HT1080 (cell line): ENCODE measurements around the gene STK32C. TPM values are rescaled to one million over a fixed set of nuclear protein-coding genes. Genes with fewer than 3 reads are reported as not detected.
"Not testable (repeated sequence)": the region's sequence is repeated elsewhere in the genome, so short reads cannot be mapped to it uniquely, and the experiment has no call there.

Experiments used
- DNase-seq: peaks from one replicate; pipeline ENCODE4 v3.0.0-alpha.2; 2015; ENCODE audit warnings: low read depth
- total RNA-seq: library from RNA; depleted of rRNA; stranded (reverse); fragments of >200 nt; shearing (Covaris generic); gene quantifications from 2 replicates; pipeline ENCODE4 v1.2.3, GENCODE V29; 2014

STK32C gene
- total RNA-seq, 1 experiment from 2014 or later, result 11.5 TPM

DNA sequence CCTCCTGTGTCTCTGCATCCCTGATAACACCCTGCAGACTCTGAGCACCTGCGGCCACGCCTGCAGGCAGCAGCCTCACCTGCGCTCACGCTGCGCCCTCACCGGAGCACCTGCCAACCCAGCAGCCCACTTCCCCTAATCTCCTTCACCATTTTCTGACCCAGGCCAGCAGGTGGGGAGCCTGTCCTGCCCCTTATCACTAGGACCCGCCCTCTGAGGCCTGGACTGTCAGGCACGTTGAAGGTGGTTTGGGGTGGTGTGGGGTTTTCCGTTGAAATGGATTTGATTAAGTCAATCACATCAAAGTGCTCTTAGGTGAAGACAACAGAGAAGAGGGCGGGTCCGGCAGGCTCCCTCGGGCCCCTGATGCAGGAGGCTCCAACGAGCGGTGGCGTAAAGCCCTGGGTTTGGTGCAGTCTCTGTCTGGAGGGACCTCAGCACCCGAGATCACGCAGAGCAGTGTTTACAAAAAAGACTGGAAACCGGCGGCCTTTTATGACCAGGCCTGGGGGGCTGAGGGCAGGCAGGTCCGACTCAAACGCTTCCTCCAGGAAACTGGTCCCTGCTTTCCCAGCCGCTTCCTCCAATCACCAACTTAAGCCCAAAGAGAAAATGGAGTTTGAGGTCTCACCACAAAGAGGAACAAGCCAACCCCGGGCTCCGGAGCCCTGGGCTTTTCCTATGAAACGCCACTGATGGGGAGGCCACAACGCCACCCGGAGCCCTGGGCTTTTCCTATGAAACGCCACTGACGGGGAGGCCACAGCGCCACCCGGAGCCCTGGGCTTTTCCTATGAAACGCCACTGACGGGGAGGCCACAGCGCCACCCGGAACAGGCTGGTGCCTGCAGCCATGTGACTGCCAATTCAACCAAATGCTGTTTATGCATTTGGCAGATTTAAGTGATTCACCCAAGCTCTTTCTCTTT, 75.5 kb downstream of the STK32C start:
- DNase-seq, result no peak

DNA sequence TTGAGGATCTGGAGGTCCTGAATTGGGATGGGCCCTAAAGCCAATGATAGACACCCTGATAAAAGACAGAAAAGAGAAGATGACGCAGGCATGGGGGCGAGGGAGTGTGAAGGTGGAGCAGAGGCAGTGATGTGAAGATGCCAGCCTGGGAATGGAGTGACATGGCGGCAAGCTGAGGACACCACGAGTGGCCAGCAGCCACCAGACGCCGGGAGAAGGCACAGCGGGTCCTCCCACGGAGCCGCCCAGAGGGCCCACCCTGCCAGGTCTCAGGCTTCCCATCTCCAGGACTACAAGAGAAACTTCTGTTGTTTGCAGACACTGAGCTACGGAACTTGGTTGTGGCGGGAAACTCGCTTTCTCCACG, 76.1 kb downstream of the STK32C start:
- DNase-seq, result no peak

DNA sequence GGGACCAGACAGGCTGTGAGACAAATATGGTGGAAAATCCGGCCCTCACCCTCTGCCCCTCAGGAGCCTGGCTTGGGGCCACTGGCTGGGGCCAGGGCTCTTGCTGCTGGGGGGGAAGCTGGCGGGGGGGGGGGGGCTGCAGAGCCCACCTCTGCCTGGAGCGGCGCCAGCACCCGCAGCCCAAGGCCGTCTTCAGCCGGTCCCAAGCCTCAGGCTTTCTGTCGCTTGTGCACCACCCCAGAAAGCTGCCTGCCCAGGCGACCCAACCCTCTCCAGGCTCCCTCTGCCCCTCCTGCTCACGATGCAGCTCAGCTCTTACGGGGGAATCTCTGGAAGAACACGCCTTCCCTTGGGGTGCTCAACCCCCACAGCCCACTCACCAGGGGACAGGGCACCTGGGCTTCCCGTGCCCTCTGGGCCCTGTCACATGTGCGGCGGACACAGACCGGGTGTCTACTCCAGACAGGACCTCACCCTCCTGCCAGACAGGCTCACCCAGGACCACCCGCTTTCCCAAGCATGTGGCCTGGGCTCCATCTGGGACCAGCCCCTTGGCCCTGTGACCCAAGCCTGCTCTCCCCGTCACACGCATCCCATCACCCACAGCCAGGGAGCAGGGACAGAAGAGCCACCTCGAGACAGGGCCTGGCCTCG, 77.1 kb downstream of the STK32C start:
- DNase-seq, result no peak

DNA sequence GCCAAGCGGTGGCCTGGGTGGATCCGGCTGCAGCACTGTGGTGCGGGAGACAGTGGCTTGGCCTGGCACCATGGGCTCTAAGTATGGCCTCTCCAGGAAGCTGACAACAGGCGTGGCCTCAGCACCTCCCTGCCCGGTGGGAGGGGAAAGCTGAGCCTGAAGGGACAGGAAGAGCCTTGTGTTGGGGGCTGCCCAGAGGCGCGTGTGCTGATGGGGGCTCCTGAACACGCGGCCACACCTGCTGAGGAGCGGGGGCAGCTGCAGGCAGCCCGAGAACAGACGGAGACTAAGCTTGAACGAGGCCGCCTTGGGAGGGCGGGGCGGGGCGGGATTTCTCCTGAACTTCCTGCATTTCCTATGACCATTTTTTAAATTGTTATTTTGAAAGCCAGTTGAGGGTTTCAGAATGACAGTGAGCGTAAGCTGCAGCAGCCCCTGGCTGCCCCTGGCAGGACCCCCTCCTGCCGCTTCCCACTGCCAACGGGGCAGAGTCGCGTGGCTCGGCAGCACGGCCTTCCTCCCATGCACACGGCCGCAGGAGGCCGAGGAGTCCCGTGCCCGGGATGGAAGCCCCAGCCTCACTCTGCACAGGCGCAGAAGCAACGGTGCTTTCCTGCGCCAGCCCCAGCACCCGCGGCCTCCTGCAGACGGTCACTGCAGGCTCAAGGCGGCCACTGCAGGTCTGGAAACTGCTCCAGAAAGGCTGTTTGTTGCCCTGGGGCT, 77.8 kb downstream of the STK32C start:
- DNase-seq, result no peak

DNA sequence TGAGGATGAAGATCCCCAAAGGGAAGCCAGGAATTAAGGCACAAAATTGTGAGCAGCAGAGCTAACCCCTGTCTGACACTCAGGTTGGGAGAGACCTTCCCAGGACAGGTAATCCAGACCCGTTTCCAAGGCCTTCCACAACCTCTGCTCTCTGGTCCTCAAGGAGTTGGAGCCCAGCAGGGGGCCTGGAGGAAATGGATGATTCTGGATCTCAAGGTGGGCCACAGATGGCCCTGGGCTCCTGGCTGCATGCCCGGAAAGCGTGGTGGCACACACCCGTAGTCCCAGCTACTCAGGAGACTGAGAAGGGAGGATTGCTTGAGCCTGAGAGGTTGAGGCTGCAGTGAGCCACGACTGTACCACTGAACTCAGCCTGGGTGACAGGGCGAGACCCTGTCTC, 78.7 kb downstream of the STK32C start:
- DNase-seq, result no peak

DNA sequence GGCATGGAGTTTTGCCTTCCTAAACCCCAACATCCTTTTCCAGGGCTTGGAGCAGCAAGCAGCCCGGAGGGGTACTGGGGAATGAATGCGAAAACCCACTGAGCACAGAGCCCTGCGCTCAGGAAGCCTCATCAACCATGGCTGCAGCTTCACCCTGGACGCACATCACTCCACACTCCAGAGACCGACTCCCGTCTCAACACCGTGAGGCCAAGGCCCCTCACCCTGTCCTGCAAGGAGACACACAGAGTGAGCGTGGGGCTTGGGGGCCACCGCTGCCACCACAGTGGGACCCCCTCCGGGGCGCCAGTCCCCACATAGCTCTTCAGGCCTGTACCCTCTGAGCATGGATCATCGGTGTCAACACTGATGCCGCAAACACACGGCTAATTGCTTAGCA, 79.1 kb downstream of the STK32C start:
- no peak for DNase-seq

DNA sequence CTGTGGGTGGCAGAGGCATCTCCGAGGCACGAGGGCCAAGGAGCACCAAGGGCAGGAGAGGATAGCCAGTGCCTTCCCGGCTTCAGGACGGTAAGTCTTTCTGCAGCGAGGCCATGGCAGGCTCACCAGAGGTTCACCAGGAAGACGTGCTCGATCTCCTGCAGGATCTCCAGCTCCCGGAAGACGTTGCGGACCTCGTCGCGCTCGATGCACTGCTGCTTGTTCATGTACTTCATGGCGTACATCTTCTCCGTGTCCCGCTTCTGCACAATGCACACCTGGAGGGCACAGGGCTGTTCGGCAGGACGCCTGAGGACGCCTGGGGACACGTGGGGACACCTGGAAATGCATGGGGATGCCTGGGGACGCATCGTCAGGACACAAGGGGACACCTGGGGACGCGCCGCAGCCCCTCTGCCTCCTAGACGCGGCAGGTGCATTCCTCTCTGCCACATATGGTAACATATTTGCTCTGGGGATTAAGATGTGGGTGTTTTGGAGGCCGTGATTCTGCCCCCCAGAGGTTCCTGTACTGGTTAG, 79.8 kb downstream of the STK32C start:
- DNase-seq, result no peak

DNA sequence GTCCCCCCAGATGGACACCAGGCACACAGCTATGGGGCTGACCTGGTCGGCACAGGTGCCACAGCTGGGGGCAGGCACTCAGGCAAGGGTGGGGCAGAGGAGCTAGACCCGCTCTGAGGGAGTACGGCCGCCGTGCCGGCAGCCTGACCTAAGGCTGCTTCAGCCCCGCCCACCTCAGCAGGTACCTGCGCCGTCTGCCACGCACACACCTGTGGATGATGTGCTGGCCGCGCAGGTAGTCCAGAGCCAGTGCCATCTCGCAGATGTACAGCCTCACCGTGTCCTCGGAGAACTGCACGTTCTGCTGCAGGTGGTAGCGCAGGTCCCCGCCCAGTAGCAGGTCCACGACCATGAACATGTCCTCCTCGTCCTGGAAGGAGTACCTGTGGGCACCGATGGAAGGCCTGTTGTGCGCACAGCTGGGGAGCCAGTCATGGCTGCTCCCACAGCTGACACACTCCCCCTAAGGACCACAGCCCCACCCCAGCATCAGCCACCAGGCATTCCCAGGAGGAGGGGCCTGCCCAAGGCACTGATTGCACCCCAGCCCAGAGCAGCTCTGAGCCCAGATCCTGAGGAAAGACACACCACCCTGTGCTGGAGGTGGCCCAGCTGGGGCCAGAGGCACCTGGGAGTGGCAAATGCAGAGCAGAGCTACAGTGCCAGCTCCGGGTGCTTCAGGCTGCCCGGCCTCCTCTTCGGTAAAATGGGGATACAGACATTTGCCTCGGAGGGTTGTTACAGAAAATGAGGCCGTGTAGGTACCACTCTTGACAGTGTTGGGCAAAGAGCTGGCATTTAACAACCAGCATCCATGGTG, 81.0 kb downstream of the STK32C start:
- no peak for DNase-seq

DNA sequence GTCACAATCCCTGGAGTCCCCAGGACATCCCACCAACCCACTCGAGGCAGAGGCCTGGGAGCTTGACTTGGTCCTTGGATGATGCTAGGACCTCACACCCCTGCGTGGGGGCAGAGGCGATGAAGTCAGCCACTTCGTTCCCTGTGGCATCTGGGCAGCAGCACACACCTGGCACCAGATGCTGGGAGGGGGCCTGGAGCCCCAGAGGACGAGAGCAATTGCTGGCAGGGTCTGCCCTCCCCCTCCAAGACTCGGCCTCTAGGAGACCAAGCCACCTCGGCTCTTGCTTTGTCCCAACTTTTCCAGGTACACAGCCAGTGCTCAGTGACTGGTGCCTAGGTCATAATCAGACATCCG, 81.9 kb downstream of the STK32C start:
- no peak for DNase-seq

DNA sequence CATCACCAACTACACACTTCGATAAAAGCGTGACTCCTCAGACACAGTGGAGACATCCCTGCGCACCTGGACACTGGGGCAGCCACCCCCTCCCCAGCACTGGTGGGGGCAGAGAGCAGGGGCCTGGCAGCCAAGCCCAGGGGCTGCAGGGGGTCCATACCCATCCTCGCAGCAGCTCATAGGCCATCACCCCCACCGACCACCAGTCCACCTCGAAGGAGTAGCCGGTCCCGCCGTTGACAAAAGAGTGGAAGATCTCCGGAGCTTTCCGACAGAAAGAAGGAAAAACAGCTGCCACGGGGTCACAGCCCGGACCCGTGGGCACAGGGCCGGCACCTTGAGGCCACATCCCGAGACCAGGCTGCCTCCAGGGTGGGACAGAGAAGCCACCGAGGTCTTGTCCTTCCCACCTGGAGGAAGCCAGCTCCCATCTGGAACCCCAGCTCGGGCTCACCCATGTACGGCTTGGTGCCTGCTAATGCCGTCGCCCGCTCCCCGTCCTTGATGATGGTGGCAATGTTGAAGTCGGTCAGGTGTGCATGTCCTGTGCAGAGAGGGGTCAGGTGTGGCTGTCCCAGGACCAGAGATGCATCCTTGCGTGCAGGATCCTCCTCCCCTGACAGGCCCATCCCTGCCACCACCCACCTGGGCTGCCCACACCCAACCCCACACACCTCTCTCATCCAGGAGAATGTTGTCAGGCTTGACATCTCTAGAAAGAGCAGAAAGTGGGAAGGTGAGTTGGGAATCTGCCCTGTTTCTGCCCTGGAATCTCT, 82.5 kb downstream of the STK32C start:
- no peak for DNase-seq

DNA sequence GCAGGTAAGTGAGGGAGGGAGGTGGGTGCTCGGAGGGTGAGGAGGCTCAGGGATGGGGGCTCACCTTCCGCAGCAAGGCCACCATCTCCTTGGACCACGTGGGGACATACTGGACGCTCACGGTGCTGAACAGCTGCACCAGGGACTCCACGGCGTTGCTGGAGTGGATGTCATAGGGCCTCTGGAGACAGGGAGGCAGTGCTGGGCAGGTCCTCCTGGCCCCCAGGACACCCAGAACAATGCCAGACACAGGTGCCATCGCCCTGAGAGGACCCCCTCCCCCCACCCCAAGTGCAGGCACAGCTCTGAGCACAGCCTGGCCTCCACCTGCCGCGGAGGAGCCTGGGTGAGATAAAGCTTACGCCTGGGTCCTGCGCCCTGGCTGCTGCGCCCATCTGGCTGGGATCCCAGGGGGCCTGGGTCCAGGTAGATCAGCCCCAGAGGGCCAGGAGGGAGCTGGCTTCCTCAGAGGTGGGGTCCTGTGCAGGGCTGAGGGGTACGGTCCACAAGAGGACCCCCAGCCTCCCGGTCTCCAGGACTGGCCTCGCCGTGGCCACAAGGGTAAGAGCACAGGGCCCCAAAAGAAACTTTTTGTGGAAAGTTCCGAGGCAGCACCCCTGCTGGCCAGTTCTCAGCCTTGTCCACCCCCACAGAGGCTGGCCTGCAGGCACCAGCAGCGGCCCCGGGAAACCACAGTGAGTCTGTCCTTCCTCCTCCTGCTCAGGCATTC, 83.2 kb downstream of the STK32C start:
- DNase-seq, result no peak

DNA sequence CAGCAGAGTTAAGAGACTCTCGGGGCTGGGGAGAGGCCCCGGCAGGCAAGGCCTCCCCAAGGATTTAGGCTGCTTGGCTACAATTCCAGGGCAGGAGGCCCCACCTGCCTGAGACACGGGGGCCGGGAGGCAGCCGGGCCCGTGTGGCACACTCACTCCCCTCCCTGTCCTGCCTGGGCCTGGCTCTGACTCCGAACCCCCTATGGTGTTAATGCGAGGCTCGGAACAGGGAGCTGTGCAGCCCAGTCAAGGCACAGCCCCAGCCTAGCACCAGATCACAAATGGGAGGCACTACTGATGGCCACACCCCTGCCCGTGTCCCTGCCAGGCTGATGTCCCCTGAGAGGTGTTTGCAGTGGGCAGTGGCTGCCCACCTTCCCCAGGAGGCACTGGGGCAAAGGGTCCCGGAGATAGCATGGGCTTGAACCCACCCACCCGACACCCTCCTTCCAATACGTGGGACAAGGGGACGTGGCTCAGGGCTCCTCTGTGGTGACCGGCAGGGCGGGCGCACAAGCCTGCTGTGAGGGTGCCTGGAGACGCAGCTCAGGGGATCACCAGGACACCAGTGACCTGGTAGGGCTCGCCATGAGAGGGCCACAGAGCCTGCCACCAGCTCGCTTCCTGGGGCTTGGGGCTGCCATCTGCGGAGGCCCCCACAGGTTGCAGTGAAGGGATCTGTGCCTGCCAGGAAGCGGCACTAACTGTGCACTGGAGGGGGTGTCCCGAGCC, 84.0 kb downstream of the STK32C start:
- DNase-seq, result no peak

DNA sequence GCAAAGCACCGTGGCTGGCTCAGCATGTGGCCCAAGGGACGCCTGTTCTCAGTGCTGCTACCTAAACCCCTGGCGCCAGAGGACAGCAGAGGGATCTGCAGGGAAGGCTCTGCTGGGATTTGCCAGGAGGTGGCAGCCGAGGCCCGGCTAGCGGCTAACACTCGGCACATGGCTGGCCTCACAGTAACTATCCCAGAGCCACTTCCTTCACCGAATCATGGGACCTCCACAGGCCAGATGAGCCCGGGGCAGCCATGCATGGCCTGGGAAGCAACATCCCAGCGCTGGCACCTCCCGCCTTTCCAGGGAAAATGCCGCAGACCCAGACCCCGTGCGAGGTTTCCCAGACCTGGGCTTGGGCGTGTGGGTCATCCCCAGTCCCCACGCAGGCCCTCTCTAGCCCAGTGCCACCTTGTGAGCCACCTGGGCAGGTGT, 84.6 kb downstream of the STK32C start:
- peak; percentile 80 for DNase-seq

DNA sequence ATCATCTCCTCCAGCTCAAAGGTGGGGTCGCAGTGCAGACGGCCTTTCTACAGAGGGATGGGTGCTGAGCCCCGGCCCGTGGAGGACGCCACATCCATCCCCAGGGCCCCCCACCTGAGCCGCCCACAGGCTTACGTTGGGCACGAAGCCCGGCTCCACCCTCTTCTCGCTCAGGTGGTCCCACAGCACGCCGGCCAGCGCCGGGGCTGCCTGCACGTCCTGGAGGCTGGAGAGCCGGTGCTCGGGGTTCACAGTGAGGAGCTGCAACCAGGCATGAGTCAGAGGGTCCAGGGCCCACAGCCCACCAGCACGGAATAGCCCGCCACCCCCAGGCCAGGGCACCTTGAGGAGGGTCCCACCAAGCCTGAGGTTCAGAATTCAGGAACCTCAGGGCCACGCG, 85.0 kb downstream of the STK32C start:
- no peak for DNase-seq

DNA sequence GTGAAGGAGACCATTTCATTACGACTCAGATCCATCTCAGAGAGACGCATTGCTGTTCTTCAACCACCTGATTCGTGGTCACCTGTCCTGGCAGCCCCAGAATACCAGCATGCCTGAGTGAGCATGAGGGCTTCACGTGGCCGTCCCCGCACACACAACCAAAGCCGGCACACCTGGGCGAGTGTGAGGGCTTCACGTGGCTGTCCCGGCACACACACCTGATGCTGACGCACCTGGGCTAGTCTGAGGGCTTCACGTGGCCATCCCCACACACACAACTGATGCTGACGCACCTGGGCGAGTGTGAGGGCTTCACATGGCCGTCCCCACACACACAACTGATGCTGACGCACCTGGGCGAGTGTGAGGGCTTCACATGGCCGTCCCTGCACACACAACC, 86.8 kb downstream of the STK32C start:
- not testable (repeated sequence) for DNase-seq

DNA sequence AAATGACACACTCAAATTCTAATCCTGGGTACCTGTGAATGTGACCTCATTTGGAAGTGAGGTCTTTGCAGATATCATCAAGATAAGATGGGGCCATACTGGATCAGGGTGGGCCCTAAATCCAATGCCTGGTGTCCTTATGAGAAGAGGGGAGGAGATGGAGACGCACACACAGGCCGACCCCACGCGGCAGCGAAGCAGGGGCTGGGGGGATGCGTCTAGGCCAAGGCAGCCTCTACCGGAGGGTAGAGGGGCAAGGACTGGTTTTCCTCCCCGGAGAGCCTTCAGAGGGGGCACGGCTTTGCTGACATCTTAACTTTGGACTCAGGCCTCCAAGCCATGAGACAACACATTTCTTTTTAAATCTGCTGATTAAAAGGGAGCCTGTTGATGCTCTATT, 87.7 kb downstream of the STK32C start:
- no peak for DNase-seq

DNA sequence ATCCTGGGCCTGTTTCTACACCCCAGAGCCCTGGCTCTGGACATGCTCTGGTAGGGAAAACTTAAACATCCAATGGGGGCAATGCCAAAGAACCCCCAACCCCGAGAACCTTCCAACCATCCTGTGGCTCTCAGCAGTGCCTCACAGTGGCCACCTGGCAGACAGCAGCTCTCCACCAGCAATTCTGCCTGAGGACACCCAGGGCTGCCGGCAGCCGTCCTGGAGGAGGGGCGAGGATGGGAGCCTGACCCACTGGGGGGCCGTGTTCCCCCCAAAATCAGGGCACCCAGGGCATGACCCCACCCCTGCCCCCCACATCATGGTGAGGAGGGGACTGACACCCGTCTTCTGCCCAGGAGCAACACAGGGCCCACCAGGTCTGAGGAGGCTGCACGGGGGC, 88.3 kb downstream of the STK32C start:
- no peak for DNase-seq

DNA sequence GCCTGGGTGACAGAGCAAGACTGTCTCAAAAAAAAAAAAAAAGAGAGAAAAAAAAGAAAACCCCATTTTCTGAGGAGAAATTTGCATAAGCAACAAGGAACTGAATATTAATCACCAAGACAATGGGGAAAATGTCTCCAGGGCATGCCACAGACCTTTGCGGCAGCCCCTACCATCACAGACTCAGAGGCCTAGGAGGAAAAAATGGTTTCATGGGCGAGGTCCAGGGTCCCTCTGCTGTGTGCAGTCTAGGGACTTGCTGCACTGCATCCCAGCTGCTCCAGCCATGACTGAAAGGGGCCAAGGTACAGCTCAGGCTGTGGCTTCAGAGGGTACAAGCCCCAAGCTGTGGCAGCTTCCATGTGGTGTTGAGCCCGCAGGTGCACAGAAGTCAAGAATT, 91.3 kb downstream of the STK32C start:
- not testable (repeated sequence) for DNase-seq

DNA sequence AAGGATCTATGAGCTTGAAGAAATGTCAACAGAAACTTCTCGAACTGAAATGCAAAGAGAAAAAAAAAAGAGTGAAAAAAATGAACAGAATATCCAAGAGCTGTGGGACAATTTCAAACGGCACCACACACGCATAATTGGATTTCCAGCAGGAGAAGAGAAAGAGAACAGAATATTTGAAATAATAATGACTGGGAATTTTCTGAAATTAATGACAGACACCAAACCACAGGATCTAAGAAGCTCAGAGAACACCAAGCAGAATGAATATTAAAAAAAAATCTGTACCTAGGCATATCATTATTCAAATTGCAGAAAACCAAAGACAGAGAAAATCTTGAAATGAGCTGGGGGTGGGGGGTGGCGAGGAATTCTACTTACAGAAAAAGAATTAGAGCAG, 93.8 kb downstream of the STK32C start:
- DNase-seq, result no peak
